IPS DF 6.9 (cell line): Measurements from ENCODE around the gene PRSS38.

Experiments
- DNase-seq: peaks from one replicate; pipeline ENCODE4 v3.0.0-alpha.2; 2013; ENCODE audit warnings: low read depth, low spot score
- H3K27ac ChIP-seq: one replicate; pipeline ENCODE4 v1.5.1; 2013; ENCODE audit warnings: low read length, control low read depth
- H3K27me3 ChIP-seq: 2 replicates; pipeline ENCODE4 v1.6.1; 2013; ENCODE audit warnings: mild to moderate bottlenecking, low read length; ENCODE audit not compliant: control insufficient read depth, insufficient read depth
- H3K36me3 ChIP-seq: 2 replicates; pipeline ENCODE4 v1.6.1; 2013; ENCODE audit warnings: low read length; ENCODE audit not compliant: control insufficient read depth, insufficient read depth
- H3K4me1 ChIP-seq: 2 replicates; pipeline ENCODE4 v1.6.1; 2013; ENCODE audit warnings: low read length; ENCODE audit not compliant: control insufficient read depth, insufficient read depth
- H3K4me3 ChIP-seq: 2 replicates; pipeline ENCODE4 v1.5.1; 2013; ENCODE audit warnings: mild to moderate bottlenecking, low read length
- H3K9me3 ChIP-seq: 2 replicates; pipeline ENCODE4 v1.6.1; 2013; ENCODE audit warnings: low read length, inconsistent platforms; ENCODE audit not compliant: control insufficient read depth, insufficient read depth
- WGBS: extraction: QIAGEN DNeasy Blood & Tissue Kit; methylation state at CpG from one replicate; pipeline ENCODE4 v1.1.7; 2013; ENCODE audit warnings: mixed read lengths, missing lambda C conversion rate; ENCODE audit not compliant: insufficient read length, insufficient coverage; 5-methylcytosine and 5-hydroxymethylcytosine counted together

The PRSS38 gene

GRCh38 chr1:227771326-227771725, 44.1 kb upstream of the PRSS38 start:
- WGBS, result no CpG with 5 or more reads among the region's 8 CpGs
- Histone ChIP-seq H3K4me1 (no peaks in the 10 kb centered on the region), H3K9me3 (no peaks in the 10 kb centered on the region), H3K4me3 (no peak overlapping the region), H3K36me3 (peaks cover 17% of the 10 kb centered on the region), H3K27ac (no peak overlapping the region), H3K27me3 (no peaks in the 10 kb centered on the region)
- no peak for DNase-seq

GRCh38 chr1:227771771-227772170, 43.7 kb upstream of the PRSS38 start:
- no peaks in the 10 kb centered on the region for H3K4me1 ChIP-seq
- H3K36me3 ChIP-seq, result peaks cover 15% of the 10 kb centered on the region
- H3K9me3 ChIP-seq, result no peaks in the 10 kb centered on the region
- H3K4me3 ChIP-seq, result no peak overlapping the region
- no CpG with 5 or more reads among the region's 7 CpGs for WGBS
- DNase-seq, result no peak
- H3K27me3 ChIP-seq, result no peaks in the 10 kb centered on the region
- no peak overlapping the region for H3K27ac ChIP-seq

DNA sequence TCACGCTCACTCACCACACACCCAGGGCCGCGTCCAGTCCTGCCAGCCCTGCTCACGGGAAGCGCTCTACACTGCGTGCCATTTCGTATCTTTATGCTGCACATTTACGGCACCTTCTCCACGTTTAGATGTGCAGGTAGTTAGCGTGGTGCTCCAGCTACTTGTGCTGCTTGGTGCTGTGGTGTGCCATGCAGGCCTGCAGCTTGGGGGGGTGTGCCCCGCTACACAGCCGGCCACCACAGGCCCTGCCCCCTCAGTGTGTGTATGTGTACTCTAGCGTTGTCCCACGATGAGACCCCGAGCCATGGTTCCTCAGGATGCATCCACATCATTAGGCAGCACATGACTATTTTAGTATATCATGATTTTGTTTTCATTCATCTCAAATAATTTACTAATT, 41.9 kb upstream of the PRSS38 start:
- no peak for DNase-seq
- Histone ChIP-seq H3K27ac (no peak overlapping the region), H3K4me3 (no peak overlapping the region), H3K4me1 (no peaks in the 10 kb centered on the region), H3K9me3 (no peaks in the 10 kb centered on the region), H3K36me3 (peaks cover 4% of the 10 kb centered on the region; the same call in 1 of the 2 replicates), H3K27me3 (no peaks in the 10 kb centered on the region)
- no CpG with 5 or more reads among the region's 15 CpGs for WGBS

DNA sequence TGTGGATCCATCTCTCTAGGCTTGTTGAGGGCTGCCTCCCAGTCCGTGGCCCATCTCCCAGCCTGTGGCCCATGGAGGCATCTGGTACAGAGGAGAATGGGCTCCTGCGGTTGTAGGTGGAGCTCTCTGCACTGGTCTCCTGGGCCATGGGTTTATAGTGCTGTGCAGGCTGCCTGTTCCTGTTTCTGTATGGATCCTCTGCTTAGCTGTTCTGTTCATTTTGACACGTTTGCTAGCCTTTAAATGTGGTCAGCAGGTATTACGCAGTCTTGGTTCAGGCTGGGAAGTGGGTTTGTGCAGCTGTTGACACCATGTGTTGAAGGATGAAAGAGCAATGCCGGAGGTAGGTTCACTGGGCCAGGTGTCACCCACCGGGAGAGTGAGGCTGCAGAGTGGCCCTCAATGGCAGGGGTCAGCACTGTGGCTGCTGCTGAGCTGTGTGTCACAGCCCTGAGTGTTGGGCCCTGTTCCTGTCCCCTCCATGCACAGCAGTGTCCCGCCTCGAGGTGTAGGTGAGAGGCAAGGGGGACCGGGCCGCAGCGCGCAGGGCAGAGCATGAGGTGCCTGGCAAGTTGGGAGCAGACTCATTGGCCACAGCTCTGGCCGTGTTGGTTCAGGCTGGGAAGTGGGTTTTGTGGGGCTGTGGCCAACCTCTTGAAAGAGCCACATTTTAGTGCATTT, 41.3 kb upstream of the PRSS38 start:
- WGBS, result no CpG with 5 or more reads among the region's 13 CpGs
- DNase-seq, result no peak
- H3K4me1 ChIP-seq, result no peaks in the 10 kb centered on the region
- peaks cover 3% of the 10 kb centered on the region; the same call in 1 of the 2 replicates for H3K36me3 ChIP-seq
- H3K27ac ChIP-seq, result no peak overlapping the region
- H3K4me3 ChIP-seq, result no peak overlapping the region
- H3K9me3 ChIP-seq, result no peaks in the 10 kb centered on the region
- no peaks in the 10 kb centered on the region for H3K27me3 ChIP-seq

- Histone ChIP-seq H3K27ac (no peak overlapping the region), H3K4me1 (no peaks in the 10 kb centered on the region), H3K9me3 (no peaks in the 10 kb centered on the region), H3K27me3 (no peaks in the 10 kb centered on the region), H3K4me3 (no peak overlapping the region), H3K36me3 (peaks cover 3% of the 10 kb centered on the region; the same call in 1 of the 2 replicates)
- DNase-seq, result no peak
- WGBS, result no CpG with 5 or more reads among the region's 42 CpGs
Observed at GRCh38 chr1:227774821-227775661, 40.4 kb upstream of the PRSS38 start.

DNA sequence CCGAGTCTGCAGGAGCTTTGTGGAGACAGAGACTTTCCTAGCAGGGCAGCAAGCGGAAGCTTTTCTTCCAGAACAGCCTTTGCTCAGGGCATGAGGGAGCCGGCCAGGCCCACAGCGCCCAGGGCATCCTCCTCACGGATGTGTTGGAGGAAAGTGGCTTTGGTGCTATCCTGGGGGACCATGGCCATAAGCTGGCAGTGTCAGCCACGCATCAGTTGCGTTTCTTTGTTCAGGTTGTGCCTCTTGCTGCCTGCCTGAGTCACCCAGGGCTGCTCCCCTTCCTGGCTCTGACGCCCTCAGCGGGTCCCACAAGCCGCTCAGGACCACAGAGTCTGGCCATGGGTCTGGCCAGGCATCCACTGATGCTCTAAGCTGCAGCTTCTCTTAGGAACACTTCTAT, 39.6 kb upstream of the PRSS38 start:
- H3K27ac ChIP-seq, result no peak overlapping the region
- H3K9me3 ChIP-seq, result no peaks in the 10 kb centered on the region
- no peak for DNase-seq
- H3K4me1 ChIP-seq, result no peaks in the 10 kb centered on the region
- WGBS, result no CpG with 5 or more reads among the region's 10 CpGs
- peaks cover 8% of the 10 kb centered on the region; the same call in 1 of the 2 replicates for H3K36me3 ChIP-seq
- H3K4me3 ChIP-seq, result no peak overlapping the region
- no peaks in the 10 kb centered on the region for H3K27me3 ChIP-seq

DNA sequence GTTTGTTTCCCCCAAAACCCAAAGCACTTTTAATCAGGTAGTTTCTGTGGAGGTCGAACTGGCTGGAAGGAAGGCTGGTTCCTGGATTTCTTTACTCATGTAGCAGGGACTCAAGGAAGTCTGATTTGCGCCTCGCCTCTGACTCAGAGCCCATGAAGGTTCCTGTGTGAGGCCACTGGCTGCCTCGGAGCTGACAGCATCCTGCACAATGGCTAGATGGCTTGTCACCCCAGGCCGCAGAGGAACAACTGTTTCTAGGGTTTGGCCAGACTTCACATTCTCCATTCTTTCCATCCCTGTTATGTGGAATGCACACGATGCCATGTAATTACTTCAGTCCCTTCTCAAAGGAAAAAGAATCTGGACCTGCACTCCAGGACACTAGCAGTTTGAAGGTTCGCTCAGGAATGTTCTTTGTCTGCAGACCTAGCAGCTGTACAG, 39.1 kb upstream of the PRSS38 start:
- no CpG with 5 or more reads among the region's 7 CpGs for WGBS
- H3K4me3 ChIP-seq, result no peak overlapping the region
- H3K9me3 ChIP-seq, result no peaks in the 10 kb centered on the region
- H3K27me3 ChIP-seq, result no peaks in the 10 kb centered on the region
- H3K27ac ChIP-seq, result no peak overlapping the region
- no peak for DNase-seq
- no peaks in the 10 kb centered on the region for H3K4me1 ChIP-seq
- H3K36me3 ChIP-seq, result peaks cover 10% of the 10 kb centered on the region; the same call in 1 of the 2 replicates

- Histone ChIP-seq H3K27me3 (no peaks in the 10 kb centered on the region), H3K27ac (no peak overlapping the region), H3K36me3 (peaks cover 10% of the 10 kb centered on the region; the same call in 1 of the 2 replicates), H3K4me1 (no peaks in the 10 kb centered on the region), H3K9me3 (no peaks in the 10 kb centered on the region), H3K4me3 (no peak overlapping the region)
- no peak for DNase-seq
- WGBS, result no CpG with 5 or more reads among the region's 11 CpGs
Observed at GRCh38 chr1:227777156-227777555, 38.3 kb upstream of the PRSS38 start.

DNA sequence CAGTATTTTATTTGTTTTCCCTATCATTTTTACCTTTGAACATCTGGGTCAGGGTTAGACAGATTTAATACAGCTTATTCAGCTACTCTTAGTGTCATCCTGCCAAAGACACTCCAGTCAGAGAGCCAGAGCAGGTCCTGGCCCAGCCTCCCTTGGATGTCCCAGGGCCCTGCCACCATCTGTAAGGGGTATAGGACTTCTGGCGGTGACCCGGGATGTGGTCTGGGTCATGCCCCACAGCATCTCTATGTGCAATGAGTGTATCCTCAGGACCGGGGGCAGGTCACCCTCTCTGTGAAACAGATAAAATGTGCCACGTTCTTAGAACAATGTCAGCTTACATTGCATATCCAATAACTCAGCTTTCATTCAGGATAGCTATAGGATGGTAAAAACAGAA, 37.8 kb upstream of the PRSS38 start:
- H3K4me3 ChIP-seq, result no peak overlapping the region
- no peaks in the 10 kb centered on the region for H3K27me3 ChIP-seq
- H3K27ac ChIP-seq, result no peak overlapping the region
- no peak for DNase-seq
- H3K4me1 ChIP-seq, result no peaks in the 10 kb centered on the region
- H3K9me3 ChIP-seq, result no peaks in the 10 kb centered on the region
- WGBS, result no CpG with 5 or more reads among the region's 4 CpGs
- peaks cover 10% of the 10 kb centered on the region; the same call in 1 of the 2 replicates for H3K36me3 ChIP-seq

- Histone ChIP-seq H3K4me1 (no peaks in the 10 kb centered on the region), H3K27me3 (no peaks in the 10 kb centered on the region), H3K27ac (no peak overlapping the region), H3K4me3 (no peak overlapping the region), H3K9me3 (no peaks in the 10 kb centered on the region), H3K36me3 (peaks cover 10% of the 10 kb centered on the region; the same call in 1 of the 2 replicates)
- no peak for DNase-seq
- WGBS, result no CpG with 5 or more reads among the region's 8 CpGs
Observed at GRCh38 chr1:227778401-227778947, 37.0 kb upstream of the PRSS38 start.
